ENCODE results near the gene TCHHL1.
"Not testable (repeated sequence)": the region's sequence is repeated elsewhere in the genome, so short reads cannot be mapped to it uniquely, and the experiment has no call there.

Gene TCHHL1

GRCh38 chr1:152086760-152087159 is 2.1 kb downstream of the TCHHL1 start:
- DNase-seq (ENCODE audit: low read depth) = no peak

- DNase-seq (ENCODE audit: low read depth) = no peak
Measured at GRCh38 chr1:152084853-152085252, 4.0 kb downstream of the TCHHL1 start.

DNA sequence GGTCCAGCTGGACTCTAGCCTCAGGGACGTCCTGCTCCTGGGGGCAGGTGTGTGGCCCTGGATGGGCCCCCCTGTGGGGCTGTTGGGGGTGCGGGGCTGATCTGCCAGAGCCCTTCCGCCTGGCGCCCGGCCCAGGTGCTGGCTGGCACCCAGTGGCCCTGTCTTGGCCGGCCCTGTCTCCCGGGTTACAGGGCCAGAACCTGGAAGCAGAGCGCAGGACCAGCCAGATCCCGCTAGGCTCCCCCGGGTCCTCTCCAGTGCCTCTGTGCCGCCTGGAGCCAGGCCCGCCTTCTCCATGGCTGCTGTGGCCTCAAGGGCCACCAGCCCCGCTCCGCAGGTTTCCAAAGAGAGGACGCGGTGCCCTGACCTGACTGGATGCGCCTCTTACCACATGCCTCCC is 7.8 kb downstream of the TCHHL1 start:
- DNase-seq (ENCODE audit: low read depth) = not testable (repeated sequence)

DNA sequence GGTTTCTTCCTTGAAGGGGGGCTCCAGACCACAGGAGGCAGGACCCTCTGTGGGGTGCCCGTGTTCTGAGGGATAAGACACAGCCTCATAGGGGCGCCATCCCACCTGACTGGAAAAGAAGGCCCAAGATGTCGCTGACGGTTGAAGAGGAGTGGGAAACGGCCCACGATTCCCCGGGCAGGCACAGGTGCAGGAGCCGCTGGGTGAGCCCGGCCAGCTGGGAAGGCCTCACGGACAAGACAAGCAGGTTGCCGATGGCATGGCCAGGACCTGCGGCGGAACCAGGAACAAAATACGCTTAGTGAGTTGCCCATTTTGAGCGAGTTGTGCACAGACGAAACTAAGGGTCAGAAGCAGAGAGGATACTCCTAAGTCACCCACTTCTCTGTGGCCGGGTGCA is 8.4 kb downstream of the TCHHL1 start:
- DNase-seq (ENCODE audit: low read depth) = not testable (repeated sequence)

- DNase-seq (ENCODE audit: low read depth) = no peak
Measured at GRCh38 chr1:152078831-152079441, 9.9 kb downstream of the TCHHL1 start.

DNA sequence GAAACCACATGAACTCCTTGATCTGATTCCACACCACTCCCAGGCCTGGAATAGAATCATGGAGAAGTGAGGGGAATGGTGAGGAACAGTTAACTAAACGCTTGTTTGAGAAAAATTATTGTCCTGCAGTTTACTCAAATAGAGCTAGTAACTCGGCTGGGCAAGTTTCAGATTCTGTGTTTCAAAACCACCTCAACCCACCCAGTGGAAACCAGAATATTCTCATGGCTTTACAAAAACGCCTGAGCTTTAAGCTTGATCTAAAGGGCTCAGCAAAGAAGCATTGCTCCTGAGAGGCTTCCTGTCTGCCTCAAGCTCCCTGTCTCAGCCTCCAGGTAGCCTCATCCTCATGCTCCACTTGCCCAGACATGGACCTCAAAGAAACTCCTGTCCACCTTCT is 16.6 kb downstream of the TCHHL1 start:
- no peak for DNase-seq (ENCODE audit: low read depth)

GRCh38 chr1:152071123-152071522 is 17.7 kb downstream of the TCHHL1 start:
- DNase-seq (ENCODE audit: low read depth) = no peak

DNA sequence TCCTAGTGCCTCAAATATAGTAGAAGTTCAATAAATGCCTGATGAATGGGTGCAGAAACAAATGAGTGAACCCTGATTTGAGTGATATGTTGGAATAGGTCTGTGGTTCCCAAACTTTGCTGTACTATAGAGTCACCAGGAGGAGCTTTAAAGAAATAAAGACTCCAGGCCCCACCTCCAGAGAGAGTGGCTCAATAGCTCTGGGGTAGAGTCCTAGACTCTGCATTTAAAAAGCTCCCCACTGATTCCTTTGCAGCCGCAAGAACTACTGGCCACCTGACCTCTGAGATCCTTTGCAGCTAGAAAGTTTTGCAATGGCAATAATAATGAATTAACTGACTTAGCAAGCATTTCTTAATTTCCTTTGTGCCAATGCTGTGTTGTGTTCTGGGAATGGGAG is 20.9 kb downstream of the TCHHL1 start:
- DNase-seq (ENCODE audit: low read depth) = no peak

DNA sequence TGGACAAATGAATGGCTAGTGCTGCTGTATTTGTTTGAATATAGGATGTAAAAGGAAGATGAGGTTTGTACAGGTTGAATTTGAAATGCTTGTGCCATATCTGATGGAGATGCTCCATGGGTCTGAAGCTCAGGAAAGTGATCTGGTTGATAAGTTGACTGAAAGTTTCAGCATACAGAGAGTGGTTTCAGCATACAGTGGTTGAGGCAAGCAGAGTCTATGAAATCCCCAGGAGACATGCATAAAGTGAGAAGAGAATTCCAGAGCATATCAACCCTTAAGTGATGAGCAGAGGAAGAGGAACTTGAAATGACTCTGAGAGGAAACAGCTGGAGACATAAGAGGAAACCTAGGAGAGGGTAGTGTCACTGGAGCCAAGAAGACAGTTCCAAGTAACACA is 21.7 kb downstream of the TCHHL1 start:
- DNase-seq (ENCODE audit: low read depth) = no peak

- DNase-seq (ENCODE audit: low read depth) = no peak
Measured at GRCh38 chr1:152061952-152062351, 26.9 kb downstream of the TCHHL1 start.

- no peak for DNase-seq (ENCODE audit: low read depth)
Measured at GRCh38 chr1:152053375-152053774, 35.5 kb downstream of the TCHHL1 start.

GRCh38 chr1:152052606-152053005 is 36.3 kb downstream of the TCHHL1 start:
- peak; percentile 55 for DNase-seq (ENCODE audit: low read depth)

- DNase-seq (ENCODE audit: low read depth) = no peak
Measured at GRCh38 chr1:152050886-152051675, 37.8 kb downstream of the TCHHL1 start.

GRCh38 chr1:152049291-152050083 is 39.4 kb downstream of the TCHHL1 start:
- no peak for DNase-seq (ENCODE audit: low read depth)

DNA sequence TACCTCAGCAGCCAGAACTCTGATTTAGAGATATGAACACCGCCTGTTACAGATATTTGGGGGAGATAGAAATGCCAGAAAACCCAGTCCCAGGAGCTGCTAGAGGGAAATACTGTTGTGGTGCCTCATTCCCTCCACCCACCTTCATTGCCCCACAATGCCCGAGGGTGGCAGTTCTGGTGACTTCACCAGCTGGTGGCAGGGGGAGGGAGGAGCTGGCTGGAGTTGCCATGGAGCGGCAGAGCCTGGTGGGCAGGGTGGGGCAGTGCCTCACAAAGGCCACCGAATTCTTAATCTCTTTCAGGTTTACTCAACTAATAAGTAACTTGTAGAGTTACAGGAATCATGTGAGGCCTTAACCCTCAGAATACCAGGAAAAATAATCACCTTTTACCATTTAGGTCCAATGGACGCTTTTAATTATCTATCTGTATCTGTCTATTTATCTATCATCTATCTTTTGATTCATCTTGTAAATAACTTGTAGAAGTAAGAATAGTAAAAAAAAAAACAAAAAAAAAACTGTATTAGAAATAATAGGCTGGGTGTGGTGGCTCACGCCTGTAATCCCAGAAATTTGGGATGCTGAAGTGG is 40.4 kb downstream of the TCHHL1 start:
- peak; percentile 65 for DNase-seq (ENCODE audit: low read depth)

DNA sequence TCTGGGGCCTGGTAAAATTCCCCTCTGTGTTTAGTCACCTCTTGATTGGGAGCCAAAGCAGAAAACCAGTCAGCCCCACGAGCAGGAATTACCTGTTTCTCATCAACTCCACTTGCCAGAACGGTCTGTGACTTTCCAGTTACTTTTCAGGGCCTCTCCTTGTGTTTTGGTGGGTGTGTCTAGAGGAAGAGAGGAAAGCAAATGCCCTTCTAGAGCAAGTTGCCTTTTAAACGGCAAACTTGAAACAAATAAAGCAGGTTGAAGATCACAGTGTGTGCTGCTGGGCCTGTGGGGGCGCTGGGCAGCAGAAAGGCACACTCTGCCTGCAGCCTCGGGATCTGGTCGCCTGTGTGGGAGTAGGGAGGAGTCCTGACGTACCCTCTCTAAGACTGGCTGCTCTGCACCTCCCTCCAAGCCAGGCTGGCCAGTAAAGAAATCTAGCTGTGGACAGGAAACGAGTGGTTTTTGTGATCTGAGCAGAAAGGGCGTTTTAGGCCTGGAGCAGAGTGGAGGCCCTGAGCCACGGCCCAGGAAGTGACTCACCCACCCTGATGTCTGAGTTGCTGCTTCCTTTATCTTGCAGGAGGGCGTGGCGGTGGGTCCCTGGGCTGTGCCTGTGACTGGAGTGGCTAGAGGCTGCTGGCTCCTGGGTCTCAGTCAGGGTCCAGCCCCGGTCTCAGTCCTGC is 41.0 kb downstream of the TCHHL1 start:
- DNase-seq (ENCODE audit: low read depth) = peak; percentile 87

GRCh38 chr1:152047413-152047729 is 41.5 kb downstream of the TCHHL1 start:
- peak; percentile 42 for DNase-seq (ENCODE audit: low read depth)

GRCh38 chr1:152044386-152044785 is 44.5 kb downstream of the TCHHL1 start:
- DNase-seq (ENCODE audit: low read depth) = no peak

DNA sequence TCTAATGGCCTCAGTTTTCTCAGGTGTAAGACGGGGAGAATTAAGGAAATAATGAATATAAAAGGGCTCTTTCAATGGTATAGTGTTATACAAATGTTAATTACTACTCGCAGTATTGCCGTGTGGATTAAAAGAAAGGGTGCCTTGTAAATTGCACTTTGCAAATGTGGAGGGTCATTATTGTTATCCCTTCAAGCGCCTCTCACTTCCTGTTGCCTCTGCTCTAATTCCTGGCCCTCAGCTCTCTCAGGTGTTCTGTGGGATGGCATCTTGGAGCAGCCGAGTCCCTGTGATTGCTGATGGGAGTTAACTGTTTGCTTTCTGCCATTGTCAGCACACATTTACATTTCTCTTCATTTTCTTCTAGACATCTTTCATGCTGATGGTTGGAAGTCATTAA is 45.0 kb downstream of the TCHHL1 start:
- DNase-seq (ENCODE audit: low read depth) = no peak

DNA sequence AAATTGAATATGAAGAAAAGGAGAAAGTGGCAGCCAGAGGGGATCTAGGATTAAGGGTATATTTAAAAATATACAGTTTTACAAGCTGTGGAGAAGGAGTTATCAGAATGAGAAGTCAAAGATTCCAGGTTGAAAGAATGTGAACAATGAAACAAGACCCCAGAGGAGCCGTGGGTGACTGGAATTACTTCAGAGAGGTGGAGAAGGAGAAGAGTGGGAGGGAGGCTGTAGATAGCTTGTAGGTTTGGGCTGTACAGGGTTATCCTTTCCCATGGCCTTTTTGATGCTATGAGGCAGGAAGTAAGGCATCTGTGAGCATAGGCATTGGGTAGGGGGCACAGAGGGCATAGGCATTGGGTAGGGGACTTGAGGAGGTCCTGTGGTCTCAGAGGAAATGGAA is 46.8 kb downstream of the TCHHL1 start:
- no peak for DNase-seq (ENCODE audit: low read depth)

DNA sequence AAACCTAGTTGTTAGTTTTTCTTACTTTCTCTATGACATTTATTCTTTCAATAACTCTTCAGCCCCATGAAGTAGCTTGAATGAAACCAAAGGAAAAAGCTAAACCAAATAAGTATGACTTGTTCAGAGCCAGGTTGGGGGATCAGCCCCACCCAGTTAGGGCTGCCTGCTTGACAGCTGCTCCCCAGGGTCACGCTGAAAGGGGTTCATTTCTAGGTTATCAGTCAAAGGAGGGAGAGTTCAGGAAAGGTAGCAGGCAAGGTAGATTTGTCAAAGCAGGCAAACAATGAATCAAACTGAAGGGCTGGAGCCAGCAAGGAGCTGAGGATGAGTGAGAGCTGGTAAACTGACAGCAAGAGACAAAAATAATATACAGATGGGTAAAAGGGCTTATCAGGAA is 49.0 kb downstream of the TCHHL1 start:
- no peak for DNase-seq (ENCODE audit: low read depth)

DNA sequence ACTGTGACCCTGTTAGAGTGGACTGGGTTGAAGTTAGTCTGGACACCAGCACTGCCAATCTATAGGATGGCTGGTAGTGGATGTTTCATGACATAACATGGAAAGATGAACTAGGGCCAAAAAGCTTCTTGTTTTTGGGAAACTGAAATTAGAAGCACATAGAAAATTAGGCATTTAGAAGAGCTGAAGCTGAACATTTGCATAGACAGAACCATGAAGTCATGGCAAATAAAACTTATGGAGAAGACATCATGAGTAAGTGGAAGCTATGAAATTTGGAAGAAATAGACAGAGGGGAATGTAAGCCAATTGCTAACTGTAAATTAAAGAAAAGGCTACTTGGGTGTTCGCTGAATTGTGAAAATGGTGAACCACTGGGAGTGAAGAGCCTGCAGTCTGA is 49.4 kb downstream of the TCHHL1 start:
- no peak for DNase-seq (ENCODE audit: low read depth)

Data from T-helper 22 cell (primary cell).